ENCODE measurements around the gene ABCA4.

ABCA4 gene

GRCh38 chr1:94122201-94122970, 1.4 kb upstream of the ABCA4 start:
- peak; percentile 19 for DNase-seq

GRCh38 chr1:94121411-94121821, 468 bp upstream of the ABCA4 start:
- DNase-seq, result no peak

GRCh38 chr1:94120570-94120901, 412 bp downstream of the ABCA4 start:
- DNase-seq, result no peak

- DNase-seq, result no peak
Measured at GRCh38 chr1:94119796-94120569, 965 bp downstream of the ABCA4 start.

- no peak for DNase-seq
Measured at GRCh38 chr1:94119306-94119705, 1.6 kb downstream of the ABCA4 start.

- no peak for DNase-seq
Measured at GRCh38 chr1:94118471-94118870, 2.5 kb downstream of the ABCA4 start.

- DNase-seq, result peak; percentile 33
Measured at GRCh38 chr1:94118013-94118412, 2.9 kb downstream of the ABCA4 start.

- no peak for DNase-seq
Measured at GRCh38 chr1:94117259-94117851, 3.6 kb downstream of the ABCA4 start.

GRCh38 chr1:94115900-94116436, 5.0 kb downstream of the ABCA4 start:
- DNase-seq, result peak; percentile 84

- DNase-seq, result no peak
Measured at GRCh38 chr1:94115254-94115899, 5.6 kb downstream of the ABCA4 start.

- no peak for DNase-seq
Measured at GRCh38 chr1:94113589-94114226, 7.2 kb downstream of the ABCA4 start.

GRCh38 chr1:94111879-94112278, 9.1 kb downstream of the ABCA4 start:
- DNase-seq, result no peak

- peak; percentile 79 for DNase-seq
Measured at GRCh38 chr1:94110946-94111740, 9.8 kb downstream of the ABCA4 start.

- no peak for DNase-seq
Measured at GRCh38 chr1:94110021-94110761, 10.8 kb downstream of the ABCA4 start.

GRCh38 chr1:94109478-94109877, 11.5 kb downstream of the ABCA4 start:
- DNase-seq, result no peak

GRCh38 chr1:94107141-94107540, 13.8 kb downstream of the ABCA4 start:
- DNase-seq, result no peak

GRCh38 chr1:94106716-94107115, 14.2 kb downstream of the ABCA4 start:
- DNase-seq, result no peak

- peak; percentile 39 for DNase-seq
Measured at GRCh38 chr1:94105957-94106529, 14.9 kb downstream of the ABCA4 start.

- no peak for DNase-seq
Measured at GRCh38 chr1:94105581-94105952, 15.4 kb downstream of the ABCA4 start.

- DNase-seq, result no peak
Measured at GRCh38 chr1:94104776-94105580, 16.0 kb downstream of the ABCA4 start.

Data from fibroblast of skin of scalp (primary cell).